ENCODE results near the gene SHLD1. TPM values are rescaled to one million over a fixed set of nuclear protein-coding genes. Genes with fewer than 3 reads are reported as not detected.

The SHLD1 gene
- total RNA-seq, 1 experiment from 2014 or later = 6.7 TPM

GRCh38 chr20:5863040-5863833, 113.0 kb downstream of the SHLD1 start:
- Histone ChIP-seq H3T11ph (ENCODE audit: low read length) (no peak overlapping the region), H3K9me3 (ENCODE audit: control insufficient read depth, low read depth, low read length) (no peaks in the 10 kb centered on the region), H2BK20ac (ENCODE audit: low read depth, low read length, poor library complexity, severe bottlenecking) (no peak overlapping the region), H3K79me1 (ENCODE audit: insufficient read depth, low read depth, low read length, poor library complexity, severe bottlenecking) (no peaks in the 10 kb centered on the region), H3K27me3 (ENCODE audit: insufficient read depth, low read length) (no peaks in the 10 kb centered on the region), H3K14ac (ENCODE audit: insufficient read depth, low read length) (no peak overlapping the region), H2AFZ (ENCODE audit: low read length) (no peak overlapping the region), H3K18ac (ENCODE audit: insufficient read length, low read depth, low read length) (no peak overlapping the region), H4K5ac (ENCODE audit: insufficient read length, low read depth, low read length) (no peak overlapping the region), H2AK5ac (ENCODE audit: insufficient read length, low read length) (no peak overlapping the region), H3K4me1 (ENCODE audit: insufficient read depth, low read length) (no peaks in the 10 kb centered on the region), H3K4me2 (ENCODE audit: insufficient read depth, insufficient read length, low read length) (no peak overlapping the region), H3K56ac (ENCODE audit: insufficient read length, low read depth, low read length) (no peak overlapping the region), H4K8ac (replicated peaks; ENCODE audit: insufficient read length, low read depth, low read length) (no peak overlapping the region), H3K23ac (ENCODE audit: insufficient read length, low read depth, low read length) (no peak overlapping the region), H4K91ac (ENCODE audit: insufficient read length, low read depth, low read length) (no peak overlapping the region), H3K9ac (ENCODE audit: extremely low read depth, insufficient read length, low read length) (no peak overlapping the region), H3K27ac (ENCODE audit: insufficient read length, low read depth, low read length) (no peak overlapping the region), H2BK12ac (ENCODE audit: insufficient read length, low read depth, low read length) (no peak overlapping the region), H4K20me1 (ENCODE audit: control insufficient read depth, insufficient read depth, insufficient read length) (no peaks in the 10 kb centered on the region), H3K4ac (ENCODE audit: low read depth, low read length) (no peak overlapping the region), H2BK120ac (ENCODE audit: low read depth, low read length, poor library complexity, severe bottlenecking) (no peak overlapping the region), H2BK5ac (ENCODE audit: insufficient read length, low read length) (no peak overlapping the region), H2BK15ac (ENCODE audit: low read depth, low read length) (no peak overlapping the region), H3K79me2 (ENCODE audit: insufficient read depth, low read length) (no peaks in the 10 kb centered on the region), H3K23me2 (ENCODE audit: insufficient read length, low read depth, low read length, poor library complexity, severe bottlenecking) (no peaks in the 10 kb centered on the region)
- DNase-seq = no peak
- Mint-ChIP-seq H3K9me3 (no peaks in the 10 kb centered on the region), H3K4me1 (peaks cover 0 to 7% of the 10 kb centered on the region in 2 experiments; a peak in 2 of 4 replicates), H3K4me3 (no peak overlapping the region), H3K36me3 (ENCODE audit: insufficient read depth in 1 of 3, low read depth in 3 of 3) (no peaks in the 10 kb centered on the region), H3K27me3 (ENCODE audit: low read depth) (no peaks in the 10 kb centered on the region), H3K27ac (no peak overlapping the region)
- WGBS (ENCODE audit: extremely low coverage, insufficient read length, low lambda C conversion rate) = no CpG with 5 or more reads among the region's 12 CpGs
- TF ChIP-seq CTCF (conservative IDR thresholded peaks at IDR 0.05) = no peak

All from H9 (cell line).